DND-41 (cell line): ENCODE measurements around the gene DHX30.

Source experiments
- ATAC-seq: fragments of 200-7000 bp; cut with Tn5 transposase; 3 replicates; pipeline ENCODE4 v1.9.1; 2021; ENCODE audit warnings: low read depth; ENCODE audit not compliant: insufficient read depth
- DNase-seq: peaks from one replicate; pipeline ENCODE4 v3.0.0-alpha.2; 2020
- H2AFZ ChIP-seq: 2 replicates; pipeline ENCODE4 v1.6.0; 2012; ENCODE audit warnings: low read depth, low read length
- H3K27ac ChIP-seq: 2 replicates; pipeline ENCODE4 v1.5.1; 2012; ENCODE audit warnings: low read length, inconsistent platforms
- H3K27me3 ChIP-seq: fragments of 200-600 bp; sonication (generic); 2 replicates; pipeline ENCODE4 v1.6.0; 2012; ENCODE audit warnings: low read length, mild to moderate bottlenecking, inconsistent platforms; ENCODE audit not compliant: insufficient read depth, poor library complexity
- H3K36me3 ChIP-seq: 2 replicates; pipeline ENCODE4 v1.5.1; 2012; ENCODE audit warnings: low read length, inconsistent platforms; ENCODE audit not compliant: insufficient read depth
- H3K4me1 ChIP-seq: 2 replicates; pipeline ENCODE4 v1.5.1; 2012; ENCODE audit warnings: mild to moderate bottlenecking, low read length; ENCODE audit not compliant: insufficient read depth
- H3K4me2 ChIP-seq: 2 replicates; pipeline ENCODE4 v1.6.0; 2012; ENCODE audit warnings: mild to moderate bottlenecking, moderate library complexity, low read length, inconsistent platforms; ENCODE audit not compliant: insufficient read depth
- H3K4me3 ChIP-seq, 2 experiments: fragments of 200-600 bp in 1 of 2; shearing (Covaris generic) in 1 of 2; 2 replicates each; pipeline ENCODE4 v1.5.1; 2012 to 2016; ENCODE audit warnings: inconsistent platforms in 2 of 2, low read length in 2 of 2, mild to moderate bottlenecking in 2 of 2, low read depth in 1 of 2, moderate library complexity in 1 of 2
- H3K79me2 ChIP-seq: 2 replicates; pipeline ENCODE4 v1.6.0; 2012; ENCODE audit warnings: low read length, inconsistent platforms; ENCODE audit not compliant: insufficient read depth
- H3K9ac ChIP-seq: 2 replicates; pipeline ENCODE4 v1.6.0; 2012; ENCODE audit warnings: low read depth, mild to moderate bottlenecking, inconsistent platforms, low read length, moderate library complexity
- H3K9me3 ChIP-seq: 2 replicates; pipeline ENCODE4 v1.5.1; 2012; ENCODE audit warnings: low read length, moderate library complexity, mild to moderate bottlenecking, inconsistent platforms; ENCODE audit not compliant: insufficient read depth, severe bottlenecking
- H4K20me1 ChIP-seq: 2 replicates; pipeline ENCODE4 v1.6.0; 2012; ENCODE audit warnings: low read length; ENCODE audit not compliant: insufficient read depth
- CTCF ChIP-seq: IDR thresholded peaks from 2 replicates; pipeline ENCODE4 v1.5.1; 2012; ENCODE audit warnings: borderline replicate concordance, low read length, moderate library complexity, mild to moderate bottlenecking; ENCODE audit not compliant: poor library complexity, severe bottlenecking; ENCODE audit errors: extremely low read depth
- EZH2 ChIP-seq: IDR thresholded peaks from 3 replicates; pipeline ENCODE4 v1.6.1; 2012; ENCODE audit warnings: borderline replicate concordance, low read depth, mild to moderate bottlenecking, moderate library complexity, low read length, inconsistent platforms; ENCODE audit not compliant: severe bottlenecking

The DHX30 gene

GRCh38 chr3:47782446-47783308 lies 20.3 kb upstream of the DHX30 start:
- Histone ChIP-seq H3K9me3 (no peaks in the 10 kb centered on the region), H3K36me3 (peaks cover 9% of the 10 kb centered on the region), H3K27me3 (no peaks in the 10 kb centered on the region), H3K4me1 (peaks cover 38% of the 10 kb centered on the region), H2AFZ (peak overlapping the region; percentile 86), H3K27ac (peak overlapping the region; percentile 94), H4K20me1 (peaks cover 29% of the 10 kb centered on the region), H3K4me2 (peak overlapping the region; percentile 65), H3K9ac (peak overlapping the region; percentile 85), H3K79me2 (peaks cover 51% of the 10 kb centered on the region), H3K4me3 (peak overlapping the region; percentile 42 to 91; a peak in 3 of 4 replicates)
- no peak for TF ChIP-seq CTCF
- TF ChIP-seq EZH2, result no peak
- ATAC-seq (no peak), DNase-seq (no peak)

GRCh38 chr3:47783673-47784072 lies 19.3 kb upstream of the DHX30 start:
- no peak overlapping the region for H3K9ac ChIP-seq
- peaks cover 35% of the 10 kb centered on the region for H3K4me1 ChIP-seq
- ATAC-seq (no peak), DNase-seq (no peak)
- H2AFZ ChIP-seq, result no peak overlapping the region
- H3K27ac ChIP-seq, result no peak overlapping the region
- H3K9me3 ChIP-seq, result no peaks in the 10 kb centered on the region
- H3K4me2 ChIP-seq, result no peak overlapping the region
- H3K36me3 ChIP-seq, result peaks cover 4% of the 10 kb centered on the region
- no peaks in the 10 kb centered on the region for H3K27me3 ChIP-seq
- peaks cover 41% of the 10 kb centered on the region for H3K79me2 ChIP-seq
- H3K4me3 ChIP-seq, result no peak overlapping the region
- H4K20me1 ChIP-seq, result peaks cover 20% of the 10 kb centered on the region
- TF ChIP-seq EZH2 (no peak), CTCF (no peak)

- no peaks in the 10 kb centered on the region for H3K9me3 ChIP-seq
- ATAC-seq, result no peak
Observed at GRCh38 chr3:47791193-47791855, 11.6 kb upstream of the DHX30 start.

More at GRCh38 chr3:47791193-47791855, 11.6 kb upstream of the DHX30 start:
- H3K9ac ChIP-seq, result no peak overlapping the region
- no peak for TF ChIP-seq CTCF
- no peak for TF ChIP-seq EZH2
- no peak overlapping the region for H2AFZ ChIP-seq
- H3K4me3 ChIP-seq, result no peak overlapping the region
- H3K27ac ChIP-seq, result no peak overlapping the region
- no peak for DNase-seq
- H3K79me2 ChIP-seq, result no peaks in the 10 kb centered on the region
- no peaks in the 10 kb centered on the region for H3K36me3 ChIP-seq
- peaks cover 12% of the 10 kb centered on the region for H3K4me1 ChIP-seq
- H3K4me2 ChIP-seq, result no peak overlapping the region
- H3K27me3 ChIP-seq, result no peaks in the 10 kb centered on the region
- no peaks in the 10 kb centered on the region for H4K20me1 ChIP-seq
